Measurements from ENCODE around the gene SEMA5A.

SEMA5A gene

DNA sequence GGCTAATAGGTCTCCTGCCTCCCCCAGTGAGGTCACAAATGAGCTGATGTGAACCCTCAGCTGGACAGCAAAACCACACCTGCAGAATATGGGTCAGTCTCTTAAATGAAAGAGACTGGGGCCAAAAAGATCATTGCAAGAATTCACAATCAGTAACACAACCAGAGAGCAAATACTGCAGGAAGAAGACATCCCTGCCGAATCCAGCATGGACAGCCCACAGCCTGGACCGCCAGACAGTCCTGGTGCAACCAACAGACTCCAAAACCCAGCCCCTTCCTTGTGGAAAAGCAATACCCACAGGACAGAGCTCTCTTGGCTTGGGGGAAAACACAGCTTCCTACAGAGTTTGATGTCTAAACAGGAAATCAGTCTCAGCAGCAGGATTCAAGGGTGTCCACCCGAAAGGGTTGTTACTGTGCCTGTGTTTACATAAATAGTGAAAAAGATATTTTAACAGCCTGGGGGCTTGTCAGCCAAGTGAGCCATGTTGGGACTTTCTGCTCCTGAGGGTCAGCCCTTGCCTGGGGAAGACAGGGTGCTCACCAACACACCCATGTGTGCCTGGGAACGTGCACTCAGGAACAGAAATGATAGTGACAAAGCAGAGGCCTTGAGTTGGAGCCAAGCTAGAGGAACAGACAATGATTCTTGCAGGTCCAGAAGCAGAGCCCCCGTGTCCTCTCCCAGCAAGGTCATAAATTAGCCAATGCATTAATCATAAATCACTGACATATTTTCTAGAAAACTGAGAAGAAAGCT, 106.2 kb downstream of the SEMA5A start:
- no peak for DNase-seq (ENCODE audit: low read depth in 1 of 2, low spot score in 1 of 2)
- no peak overlapping the region for H3K27ac ChIP-seq (replicated peaks)
- H3K4me3 ChIP-seq (replicated peaks; ENCODE audit: insufficient read depth, low read length) = no peak overlapping the region
- TF ChIP-seq SPI1 (IDR thresholded peaks at IDR 0.05; ENCODE audit: borderline replicate concordance, low read depth) (no peak), GABPA (IDR thresholded peaks at IDR 0.05; ENCODE audit: low read depth) (no peak), POLR2AphosphoS5 (IDR thresholded peaks at IDR 0.05; ENCODE audit: low read depth) (no peak)
- TF ChIP-seq, protein P1, sequence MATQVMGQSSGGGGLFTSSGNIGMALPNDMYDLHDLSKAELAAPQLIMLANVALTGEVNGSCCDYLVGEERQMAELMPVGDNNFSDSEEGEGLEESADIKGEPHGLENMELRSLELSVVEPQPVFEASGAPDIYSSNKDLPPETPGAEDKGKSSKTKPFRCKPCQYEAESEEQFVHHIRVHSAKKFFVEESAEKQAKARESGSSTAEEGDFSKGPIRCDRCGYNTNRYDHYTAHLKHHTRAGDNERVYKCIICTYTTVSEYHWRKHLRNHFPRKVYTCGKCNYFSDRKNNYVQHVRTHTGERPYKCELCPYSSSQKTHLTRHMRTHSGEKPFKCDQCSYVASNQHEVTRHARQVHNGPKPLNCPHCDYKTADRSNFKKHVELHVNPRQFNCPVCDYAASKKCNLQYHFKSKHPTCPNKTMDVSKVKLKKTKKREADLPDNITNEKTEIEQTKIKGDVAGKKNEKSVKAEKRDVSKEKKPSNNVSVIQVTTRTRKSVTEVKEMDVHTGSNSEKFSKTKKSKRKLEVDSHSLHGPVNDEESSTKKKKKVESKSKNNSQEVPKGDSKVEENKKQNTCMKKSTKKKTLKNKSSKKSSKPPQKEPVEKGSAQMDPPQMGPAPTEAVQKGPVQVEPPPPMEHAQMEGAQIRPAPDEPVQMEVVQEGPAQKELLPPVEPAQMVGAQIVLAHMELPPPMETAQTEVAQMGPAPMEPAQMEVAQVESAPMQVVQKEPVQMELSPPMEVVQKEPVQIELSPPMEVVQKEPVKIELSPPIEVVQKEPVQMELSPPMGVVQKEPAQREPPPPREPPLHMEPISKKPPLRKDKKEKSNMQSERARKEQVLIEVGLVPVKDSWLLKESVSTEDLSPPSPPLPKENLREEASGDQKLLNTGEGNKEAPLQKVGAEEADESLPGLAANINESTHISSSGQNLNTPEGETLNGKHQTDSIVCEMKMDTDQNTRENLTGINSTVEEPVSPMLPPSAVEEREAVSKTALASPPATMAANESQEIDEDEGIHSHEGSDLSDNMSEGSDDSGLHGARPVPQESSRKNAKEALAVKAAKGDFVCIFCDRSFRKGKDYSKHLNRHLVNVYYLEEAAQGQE (IDR thresholded peaks at IDR 0.05; ENCODE audit: insufficient replicate concordance, low read depth) = no peak
- TF ChIP-seq, protein P2, sequence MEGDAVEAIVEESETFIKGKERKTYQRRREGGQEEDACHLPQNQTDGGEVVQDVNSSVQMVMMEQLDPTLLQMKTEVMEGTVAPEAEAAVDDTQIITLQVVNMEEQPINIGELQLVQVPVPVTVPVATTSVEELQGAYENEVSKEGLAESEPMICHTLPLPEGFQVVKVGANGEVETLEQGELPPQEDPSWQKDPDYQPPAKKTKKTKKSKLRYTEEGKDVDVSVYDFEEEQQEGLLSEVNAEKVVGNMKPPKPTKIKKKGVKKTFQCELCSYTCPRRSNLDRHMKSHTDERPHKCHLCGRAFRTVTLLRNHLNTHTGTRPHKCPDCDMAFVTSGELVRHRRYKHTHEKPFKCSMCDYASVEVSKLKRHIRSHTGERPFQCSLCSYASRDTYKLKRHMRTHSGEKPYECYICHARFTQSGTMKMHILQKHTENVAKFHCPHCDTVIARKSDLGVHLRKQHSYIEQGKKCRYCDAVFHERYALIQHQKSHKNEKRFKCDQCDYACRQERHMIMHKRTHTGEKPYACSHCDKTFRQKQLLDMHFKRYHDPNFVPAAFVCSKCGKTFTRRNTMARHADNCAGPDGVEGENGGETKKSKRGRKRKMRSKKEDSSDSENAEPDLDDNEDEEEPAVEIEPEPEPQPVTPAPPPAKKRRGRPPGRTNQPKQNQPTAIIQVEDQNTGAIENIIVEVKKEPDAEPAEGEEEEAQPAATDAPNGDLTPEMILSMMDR (IDR thresholded peaks at IDR 0.05; ENCODE audit: insufficient read depth, low read length) = no peak
- no peaks in the 10 kb centered on the region for H3K27me3 ChIP-seq (ENCODE audit: insufficient read depth, poor library complexity, severe bottlenecking)

DNA sequence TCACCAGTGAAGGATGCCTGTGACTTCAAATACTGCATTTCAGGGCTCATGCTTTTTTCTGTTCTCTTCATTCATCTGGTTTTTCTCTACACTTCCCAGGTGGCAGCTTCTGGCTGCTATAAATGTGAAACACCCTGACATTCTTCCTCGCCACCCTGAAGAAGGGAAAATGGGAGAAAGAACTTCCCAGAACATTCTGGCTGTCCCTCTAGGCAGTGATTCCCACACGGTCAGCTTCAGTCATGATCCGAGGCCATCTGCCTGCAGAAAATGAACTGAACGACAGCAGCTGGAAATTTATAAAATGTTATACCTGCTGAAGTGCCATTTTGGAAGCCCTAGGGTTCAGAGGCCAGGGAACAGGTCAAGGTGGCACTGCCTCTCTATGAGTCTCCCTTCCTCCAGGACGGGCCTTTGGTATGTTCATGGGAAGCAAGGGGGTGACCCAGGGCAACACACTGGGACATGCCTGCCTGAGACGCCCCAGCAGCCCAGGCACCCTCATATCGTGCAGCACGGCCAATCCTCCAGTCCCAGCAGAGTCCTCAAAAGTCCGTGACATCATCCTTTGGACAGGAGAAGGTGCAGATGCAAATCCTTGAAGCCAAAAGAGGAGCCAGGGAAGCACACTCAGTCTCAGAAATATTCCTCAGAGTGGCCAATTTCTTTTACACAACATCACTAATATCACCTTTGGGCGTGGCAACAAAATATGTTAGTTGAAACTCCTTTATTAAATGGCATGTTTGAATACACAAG, 107.1 kb downstream of the SEMA5A start:
- TF ChIP-seq GABPA (IDR thresholded peaks at IDR 0.05; ENCODE audit: low read depth) (no peak), POLR2AphosphoS5 (IDR thresholded peaks at IDR 0.05; ENCODE audit: low read depth) (no peak)
- TF ChIP-seq, protein P1 (IDR thresholded peaks at IDR 0.05; ENCODE audit: insufficient replicate concordance, low read depth) = no peak
- no peak overlapping the region for H3K27ac ChIP-seq (replicated peaks)
- no peak for DNase-seq (ENCODE audit: low read depth in 1 of 2, low spot score in 1 of 2)

DNA sequence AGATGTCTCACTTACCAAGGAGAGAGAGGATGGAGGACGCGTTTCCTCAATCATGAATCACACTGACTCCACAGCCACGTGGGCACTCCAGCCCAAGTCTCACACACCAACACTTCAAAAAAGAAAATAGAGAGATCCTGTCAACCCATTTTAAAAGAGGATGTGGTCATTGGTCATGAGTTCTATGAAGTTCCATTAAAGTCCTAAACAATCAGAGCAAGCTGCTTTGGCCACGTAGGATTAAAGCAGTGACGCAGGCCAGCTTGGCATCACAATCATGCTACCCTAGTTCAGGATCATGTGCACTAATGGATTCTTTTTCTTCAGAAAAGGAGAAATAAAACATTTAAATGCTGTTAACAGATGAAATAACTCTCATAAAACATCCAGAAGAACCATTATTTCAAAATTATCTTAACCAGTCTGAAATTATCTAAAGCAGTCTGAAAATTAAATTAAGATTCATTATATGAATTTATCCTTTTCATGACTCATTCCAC, 108.1 kb downstream of the SEMA5A start:
- Histone ChIP-seq H3K4me3 (replicated peaks; ENCODE audit: insufficient read depth, low read length) (no peak overlapping the region), H3K27ac (replicated peaks) (no peak overlapping the region), H3K27me3 (ENCODE audit: insufficient read depth, poor library complexity, severe bottlenecking) (no peaks in the 10 kb centered on the region)
- DNase-seq (ENCODE audit: low read depth in 1 of 2, low spot score in 1 of 2) = no peak
- no peak for TF ChIP-seq GABPA (IDR thresholded peaks at IDR 0.05; ENCODE audit: low read depth)
- TF ChIP-seq, protein P2 (IDR thresholded peaks at IDR 0.05; ENCODE audit: insufficient read depth, low read length) = no peak
- no peak for TF ChIP-seq SPI1 (IDR thresholded peaks at IDR 0.05; ENCODE audit: borderline replicate concordance, low read depth)
- TF ChIP-seq, protein P1 (IDR thresholded peaks at IDR 0.05; ENCODE audit: insufficient replicate concordance, low read depth) = no peak
- TF ChIP-seq POLR2AphosphoS5 (IDR thresholded peaks at IDR 0.05; ENCODE audit: low read depth) = no peak

More for the DNA sequence above, 107.1 kb downstream of the SEMA5A start:
- H3K27me3 ChIP-seq (ENCODE audit: insufficient read depth, poor library complexity, severe bottlenecking) = no peaks in the 10 kb centered on the region
- H3K4me3 ChIP-seq (replicated peaks; ENCODE audit: insufficient read depth, low read length) = no peak overlapping the region
